Subcutaneous adipose tissue (tissue), 4 donors: Measurements from ENCODE around the gene SFXN1. TPM values are rescaled to one million over a fixed set of nuclear protein-coding genes. Genes with fewer than 3 reads are reported as not detected.

Experiments
- CTCF ChIP-seq: fragments of 450-650 bp; IDR thresholded peaks from one replicate; pipeline ENCODE4 v1.5.1; 2016; ENCODE audit warnings: low read depth, mild to moderate bottlenecking, control low read depth, antibody characterized with exemption, moderate library complexity
- total RNA-seq, 4 donors: library from RNA; depleted of rRNA; stranded (reverse); fragments of >200 nt; gene quantifications; one replicate each; pipeline ENCODE4 v1.1.0, GENCODE V29; 2016

The SFXN1 gene
- total RNA-seq, 4 donors from 2014 or later: 8.6 to 22.8 (median 15.0) TPM

GRCh38 chr5:175555168-175555785 is 76.9 kb downstream of the SFXN1 start:
- no peak for TF ChIP-seq CTCF

- TF ChIP-seq CTCF: no peak
Measured at GRCh38 chr5:175556794-175557193, 78.4 kb downstream of the SFXN1 start.

- TF ChIP-seq CTCF: no peak
Measured at GRCh38 chr5:175557778-175558177, 79.4 kb downstream of the SFXN1 start.

- TF ChIP-seq CTCF: no peak
Measured at GRCh38 chr5:175558801-175559480, 80.6 kb downstream of the SFXN1 start.

GRCh38 chr5:175560011-175560410 is 81.7 kb downstream of the SFXN1 start:
- TF ChIP-seq CTCF: no peak

- no peak for TF ChIP-seq CTCF
Measured at GRCh38 chr5:175561085-175561484, 82.7 kb downstream of the SFXN1 start.

- TF ChIP-seq CTCF: no peak
Measured at GRCh38 chr5:175564716-175565115, 86.4 kb downstream of the SFXN1 start.
